GM19397 (cell line): ENCODE data around the gene HRAS.

Source experiments
- ATAC-seq: cut with Tn5 transposase; IDR thresholded peaks from one replicate; pipeline ENCODE4 v1.9.1; 2021; ENCODE audit warnings: mild to moderate bottlenecking, moderate library complexity; ENCODE audit not compliant: unreplicated experiment

HRAS gene

DNA sequence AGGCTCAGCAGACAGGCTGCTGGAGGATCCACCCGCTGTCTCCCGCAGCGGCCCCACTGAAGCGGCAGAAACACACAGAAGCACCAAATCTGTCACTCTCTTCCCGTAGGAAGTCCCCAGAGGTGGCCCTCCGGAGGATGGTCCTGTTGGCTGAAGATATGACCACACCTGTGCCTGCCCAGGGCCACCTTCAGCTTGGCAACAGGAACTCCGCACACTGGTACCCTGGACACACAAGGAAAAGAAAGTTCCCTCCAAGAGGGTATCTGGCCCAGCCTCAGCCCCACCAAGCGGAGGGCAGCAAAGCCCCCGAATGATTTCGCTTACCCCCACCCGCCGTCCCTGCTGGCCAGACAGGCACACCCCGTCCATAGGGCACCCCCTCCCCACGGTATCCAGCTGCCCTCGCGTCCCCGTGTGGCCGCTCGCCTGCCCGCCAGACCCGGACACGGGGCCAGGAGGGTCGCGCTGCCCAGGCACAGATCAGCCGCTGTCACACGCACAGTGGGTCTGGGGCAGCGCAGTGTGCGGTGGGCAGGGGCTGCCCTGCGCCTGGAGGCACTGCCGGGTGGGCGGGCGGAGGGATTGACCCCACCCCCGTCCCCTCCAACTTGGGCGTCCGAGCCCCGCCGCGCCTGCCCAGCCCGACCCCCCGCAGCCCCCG, 32.4 kb upstream of the HRAS start:
- ATAC-seq, result peak; percentile 10

GRCh38 chr11:567011-567628, 31.7 kb upstream of the HRAS start:
- ATAC-seq, result no peak

DNA sequence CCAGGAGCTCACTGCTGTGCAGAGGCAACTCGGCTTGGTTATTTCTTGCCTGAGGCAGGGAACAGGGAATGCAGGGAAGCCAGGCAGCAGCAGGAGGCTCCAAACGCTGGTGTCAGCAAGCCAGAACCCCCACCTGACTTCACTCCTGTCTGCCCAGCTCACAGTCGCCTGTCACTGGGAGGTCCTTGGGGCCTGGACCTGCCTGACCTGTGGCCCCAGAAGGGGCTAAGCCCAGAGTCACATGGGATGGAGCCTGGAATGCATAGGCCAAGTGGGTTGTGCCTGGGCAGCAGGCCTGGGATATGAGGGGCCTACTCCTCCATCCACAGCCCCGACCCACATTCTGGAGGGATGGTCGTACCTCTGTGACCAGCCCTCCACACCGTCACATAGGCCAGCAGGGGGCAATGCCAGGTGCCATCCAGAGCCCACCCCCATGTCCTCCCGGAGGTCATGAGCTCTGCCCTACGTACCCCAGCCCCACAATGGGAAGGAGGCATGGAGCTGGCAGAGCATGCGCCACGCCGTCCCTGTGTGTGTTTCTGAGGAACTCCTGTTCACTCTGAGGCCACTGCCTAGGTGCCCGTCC, 30.6 kb upstream of the HRAS start:
- ATAC-seq, result no peak

DNA sequence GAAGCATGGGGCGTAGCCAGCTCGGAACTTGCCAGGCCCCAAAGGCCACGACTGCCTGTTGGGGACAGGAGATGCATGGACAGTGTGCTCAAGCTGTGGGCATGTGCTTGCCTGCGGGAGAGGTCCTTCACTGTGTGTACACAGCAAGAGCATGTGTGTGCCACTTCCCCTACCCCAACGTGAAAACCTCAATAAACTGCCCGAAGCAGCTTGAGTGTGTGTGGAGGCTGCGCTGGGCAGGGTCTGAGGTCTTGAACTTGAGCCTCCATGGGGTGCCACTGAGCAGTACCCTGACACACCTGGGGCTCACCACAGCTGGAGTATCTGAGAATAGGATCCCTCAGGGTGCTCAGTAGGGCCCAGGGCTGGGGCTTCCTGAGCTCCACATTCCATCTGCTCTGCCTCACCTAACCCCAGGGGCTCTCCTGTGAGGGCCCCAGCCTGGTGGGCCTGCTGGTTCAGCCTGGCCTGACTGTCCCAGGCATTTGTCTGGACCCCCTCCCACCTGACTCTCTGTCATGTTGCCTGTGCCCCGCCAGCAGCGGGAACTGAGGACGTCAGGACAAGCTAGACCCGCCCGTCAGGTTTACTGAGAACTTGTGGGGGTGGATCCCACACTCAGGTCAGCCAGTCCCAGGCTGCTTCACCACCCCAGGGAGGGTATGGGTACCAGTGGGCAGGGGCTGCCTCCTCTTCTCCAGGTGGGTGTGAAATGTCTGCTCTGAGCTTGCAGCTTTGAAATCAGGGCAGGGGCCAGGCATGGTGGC, 28.6 kb upstream of the HRAS start:
- ATAC-seq, result no peak

DNA sequence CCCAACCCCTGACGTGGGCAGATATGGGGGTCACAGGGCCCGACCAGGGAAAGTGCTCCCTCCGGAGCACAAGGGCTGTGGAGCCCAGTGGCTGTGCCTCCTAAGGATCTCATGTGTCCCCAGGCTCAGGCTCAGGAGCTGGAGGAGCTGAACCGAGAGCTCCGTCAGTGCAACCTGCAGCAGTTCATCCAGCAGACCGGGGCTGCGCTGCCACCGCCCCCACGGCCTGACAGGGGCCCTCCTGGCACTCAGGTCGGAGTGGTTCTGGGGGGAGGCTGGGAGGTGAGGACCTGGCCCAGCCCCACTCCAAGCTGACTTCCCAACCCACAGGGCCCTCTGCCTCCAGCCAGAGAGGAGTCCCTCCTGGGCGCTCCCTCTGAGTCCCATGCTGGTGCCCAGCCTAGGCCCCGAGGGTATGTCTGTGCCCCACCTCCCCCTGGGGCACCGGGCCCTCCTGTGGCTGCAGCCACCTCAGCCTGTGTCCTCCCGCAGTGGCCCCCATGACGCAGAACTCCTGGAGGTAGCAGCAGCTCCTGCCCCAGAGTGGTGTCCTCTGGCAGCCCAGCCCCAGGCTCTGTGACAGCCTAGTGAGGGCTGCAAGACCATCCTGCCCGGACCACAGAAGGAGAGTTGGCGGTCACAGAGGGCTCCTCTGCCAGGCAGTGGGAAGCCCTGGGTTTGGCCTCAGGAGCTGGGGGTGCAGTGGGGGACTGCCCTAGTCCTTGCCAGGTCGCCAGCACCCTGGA, 27.9 kb upstream of the HRAS start:
- ATAC-seq, result no peak

GRCh38 chr11:562046-562645, 26.8 kb upstream of the HRAS start:
- no peak for ATAC-seq

DNA sequence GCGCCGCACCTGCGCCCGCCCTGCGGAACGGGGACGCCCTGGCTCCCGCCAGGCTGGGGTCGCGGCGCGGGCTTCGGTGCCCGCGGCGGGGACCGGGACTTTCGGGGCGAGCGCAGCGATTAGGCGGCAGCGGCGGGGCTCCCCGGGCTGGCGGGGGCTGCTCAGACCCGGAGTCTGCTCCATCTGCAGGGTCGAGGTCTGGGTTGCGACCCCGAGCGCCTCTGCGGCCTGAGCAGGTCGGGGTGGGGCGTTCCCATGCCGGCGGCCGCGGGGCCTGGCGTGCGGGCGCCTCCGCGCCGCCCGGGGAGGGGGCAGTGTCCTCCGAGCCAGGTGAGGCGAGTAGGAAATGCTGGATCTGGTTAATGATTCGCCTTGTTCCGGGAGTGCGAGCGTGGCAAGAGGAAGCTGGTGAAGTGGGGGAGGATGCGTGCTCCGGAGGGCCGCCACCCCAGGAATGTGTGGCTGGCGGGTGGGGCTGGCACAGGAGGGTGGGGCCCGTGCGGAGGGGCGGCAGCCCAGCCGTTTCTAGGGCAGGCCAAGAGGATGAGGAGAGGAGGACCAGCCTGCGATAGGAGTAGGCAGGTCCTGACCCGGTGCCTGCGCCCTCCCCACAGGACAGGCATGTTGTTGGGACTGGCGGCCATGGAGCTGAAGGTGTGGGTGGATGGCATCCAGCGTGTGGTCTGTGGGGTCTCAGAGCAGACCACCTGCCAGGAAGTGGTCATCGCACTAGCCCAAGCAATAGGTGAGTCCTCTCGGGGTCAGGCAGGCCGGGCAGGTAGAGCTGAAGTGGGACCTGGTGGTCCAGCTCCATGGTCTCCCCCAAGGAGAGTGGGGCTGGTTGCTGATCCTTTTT, 26.0 kb upstream of the HRAS start:
- ATAC-seq, result peak; percentile 15

DNA sequence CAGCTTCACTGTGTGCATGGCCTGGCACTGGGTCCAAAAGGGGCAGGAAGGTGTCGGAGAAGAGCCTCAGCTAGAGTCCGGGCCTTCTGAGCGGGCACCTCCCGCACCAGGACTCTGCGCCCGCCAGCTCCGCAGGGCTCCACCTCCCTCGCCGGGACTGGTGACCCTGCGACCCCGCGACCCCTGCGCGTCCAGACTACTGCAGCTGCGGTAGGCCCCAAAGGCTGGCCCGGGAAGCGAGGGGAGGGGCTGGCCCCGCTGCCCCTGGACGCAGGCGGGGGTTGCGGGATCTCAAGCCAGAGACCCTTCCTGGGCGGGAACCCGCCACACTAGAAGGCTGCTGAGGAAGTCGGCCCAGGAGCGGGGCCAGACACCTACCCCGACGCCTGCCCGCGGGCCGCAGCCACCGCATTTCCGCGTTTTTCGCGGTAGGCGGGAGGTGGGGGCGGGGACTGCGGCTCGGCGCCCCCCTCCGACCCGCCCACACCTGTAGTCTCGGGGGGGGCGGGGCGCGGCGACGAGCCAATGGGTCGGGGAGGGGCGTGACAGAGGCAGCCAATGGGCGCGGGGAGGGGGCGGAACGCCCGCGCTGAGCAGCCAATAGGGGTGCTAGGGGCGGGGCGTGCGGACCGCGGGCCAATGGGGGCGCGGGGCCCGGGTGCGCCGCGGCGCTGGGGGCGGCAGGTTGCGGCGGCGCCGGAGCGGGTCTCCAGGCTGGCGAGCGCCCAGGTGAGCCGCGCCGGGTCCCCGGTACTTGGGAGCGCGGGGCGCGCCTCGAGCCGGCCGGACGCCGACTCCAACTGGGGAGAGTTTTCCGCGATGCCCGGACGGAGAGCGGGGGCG, 25.1 kb upstream of the HRAS start, which contains the start of the genes LMNTD2 and RASSF7:
Gene LMNTD2, minus strand, starts transcription at position 434 of the 843 bp plus-strand sequence. Its CDS starts 22 bp downstream, at position 412.
Gene RASSF7, plus strand, starts transcription at position 666 of the 843 bp plus-strand sequence. CDS start 799 bp downstream, outside the sequence.
- ATAC-seq, result peak; percentile 75

GRCh38 chr11:559712-560304, 24.4 kb upstream of the HRAS start:
- no peak for ATAC-seq

DNA sequence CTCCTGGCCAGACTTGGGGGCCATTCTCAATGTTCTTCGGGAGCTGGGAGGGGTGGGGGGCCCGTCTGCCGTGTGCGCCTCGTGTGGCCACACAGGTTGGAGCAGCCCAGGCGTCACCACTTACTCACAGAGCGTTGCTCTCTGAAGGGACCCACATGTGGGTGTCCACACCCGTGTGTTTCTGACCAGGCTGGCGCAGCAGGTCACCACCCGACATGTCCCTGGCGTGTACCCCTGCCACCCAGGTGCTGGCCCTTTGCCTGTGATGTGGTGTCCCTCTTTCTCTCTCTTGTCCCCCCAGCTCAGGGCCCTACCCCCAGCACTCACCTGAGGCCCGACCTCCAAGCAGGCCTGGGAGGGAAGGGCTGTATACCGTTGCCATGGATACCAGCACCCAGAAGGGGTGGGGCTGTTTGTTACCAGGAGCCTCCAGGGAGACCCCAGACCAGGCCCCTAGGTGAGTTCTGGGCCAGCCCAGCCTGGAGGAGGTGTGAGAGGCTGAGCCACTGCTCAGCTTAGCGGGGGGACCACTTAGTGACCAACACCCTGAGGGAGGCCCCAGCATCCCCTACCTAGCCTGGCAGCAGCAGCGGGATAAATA, 23.7 kb upstream of the HRAS start:
- no peak for ATAC-seq

DNA sequence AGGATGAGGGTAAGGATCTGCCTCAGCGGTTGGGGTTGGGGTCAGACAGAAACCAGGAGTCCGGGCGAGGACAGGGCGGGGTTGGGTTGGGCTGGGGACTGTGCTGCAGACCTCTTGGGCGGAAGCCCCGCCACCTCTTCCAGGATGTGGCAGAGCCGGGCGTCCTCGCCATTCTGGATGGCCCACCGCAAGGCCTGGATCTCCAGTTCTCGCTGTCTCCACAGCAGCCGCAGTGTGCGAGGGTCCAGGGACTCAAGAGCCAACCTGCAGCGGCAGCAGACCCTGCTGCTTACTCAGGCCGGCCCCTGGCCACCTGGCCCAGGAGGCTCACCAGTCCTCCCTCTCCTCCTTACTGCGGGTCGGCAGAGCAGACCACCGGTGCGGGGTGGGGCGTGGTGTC, 23.1 kb upstream of the HRAS start:
- ATAC-seq, result no peak

- ATAC-seq, result no peak
Measured at GRCh38 chr11:557328-558132, 22.2 kb upstream of the HRAS start.

- no peak for ATAC-seq
Measured at GRCh38 chr11:556662-557256, 21.4 kb upstream of the HRAS start.

DNA sequence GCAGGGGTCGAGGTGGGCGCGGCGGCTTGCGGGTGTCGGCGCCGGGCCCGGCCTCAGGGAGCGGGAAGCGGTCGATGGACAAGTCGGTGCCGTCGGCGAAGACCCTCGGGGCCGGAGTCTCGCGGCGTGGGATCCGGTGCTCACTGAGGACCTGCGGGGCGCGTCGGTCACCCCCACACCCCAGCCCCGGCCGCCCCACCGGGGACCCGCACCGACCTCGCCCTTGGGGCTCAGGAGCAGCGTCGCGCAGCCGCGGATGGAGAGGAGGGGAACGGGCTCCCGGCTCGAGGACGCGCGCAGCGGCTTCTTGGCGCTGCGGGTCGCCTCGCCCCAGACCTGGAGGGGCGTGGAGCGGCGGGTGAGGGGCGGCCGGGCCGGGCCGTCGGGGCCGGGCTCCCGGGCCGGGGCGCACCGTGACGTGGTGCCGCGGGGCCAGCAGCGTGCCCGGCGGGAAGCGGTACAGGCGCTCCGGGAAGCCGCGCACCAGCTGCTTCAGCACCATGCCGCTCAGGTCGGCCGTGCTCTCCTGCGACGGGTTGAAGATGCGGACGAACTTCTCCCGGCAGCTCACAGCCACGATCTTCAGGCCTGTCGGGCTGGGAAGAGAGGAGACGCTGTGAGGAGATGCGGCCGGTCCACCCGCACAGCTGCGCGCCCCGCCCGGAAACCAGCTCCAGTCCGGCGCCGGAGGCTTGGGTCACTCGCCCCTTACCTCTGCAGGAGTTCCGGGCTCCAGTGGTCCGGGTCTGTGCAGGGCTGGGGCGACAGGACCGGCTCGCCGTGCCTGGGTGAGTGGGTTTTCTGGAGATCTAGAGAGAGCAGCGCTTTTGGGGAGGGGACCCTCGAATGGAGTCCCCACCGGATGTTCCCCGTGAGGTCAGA, 20.6 kb upstream of the HRAS start:
- ATAC-seq, result no peak

DNA sequence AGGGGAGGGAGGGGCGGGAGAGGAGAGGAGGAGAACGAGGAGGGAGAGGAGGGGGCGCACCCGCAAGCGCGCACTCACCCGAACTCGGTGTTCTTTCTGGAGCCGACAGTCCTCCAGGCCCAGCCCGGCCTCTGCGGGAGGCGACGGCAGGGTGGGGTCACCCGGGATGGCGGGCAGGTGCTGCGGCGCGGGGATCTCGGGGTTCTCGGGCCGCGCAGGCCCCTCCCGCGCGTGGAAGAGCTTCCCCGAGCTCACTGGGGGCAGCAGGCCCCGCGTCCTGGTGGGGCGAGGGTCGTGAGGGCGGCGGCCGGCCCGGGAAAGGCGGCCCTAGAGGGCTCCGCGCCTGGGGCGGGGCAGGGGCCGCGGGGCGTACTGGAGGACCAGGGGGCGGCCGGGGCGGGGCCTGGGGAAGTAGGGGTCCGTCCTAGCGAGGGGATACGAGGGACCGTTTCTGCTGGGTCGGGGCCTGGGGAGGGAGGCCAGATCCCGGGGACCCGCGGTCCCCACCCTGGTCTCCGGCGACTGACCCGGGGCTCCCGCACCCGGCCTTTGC, 19.9 kb upstream of the HRAS start:
- ATAC-seq, result no peak
